Measurements from ENCODE around the gene CACNB3.

CACNB3 gene

GRCh38 chr12:48782457-48783395 is 35.6 kb upstream of the CACNB3 start:
- Mint-ChIP-seq H3K27ac (no peak overlapping the region), H3K36me3 (no peaks in the 10 kb centered on the region), H3K4me1 (peaks cover 6% of the 10 kb centered on the region), H3K27me3 (peaks cover 53% of the 10 kb centered on the region), H3K9me3 (no peaks in the 10 kb centered on the region), H3K4me3 (no peak overlapping the region)
- ATAC-seq: no peak

GRCh38 chr12:48783432-48783831 is 34.9 kb upstream of the CACNB3 start:
- Mint-ChIP-seq H3K4me3 (no peak overlapping the region), H3K36me3 (no peaks in the 10 kb centered on the region), H3K27me3 (peaks cover 60% of the 10 kb centered on the region), H3K9me3 (no peaks in the 10 kb centered on the region), H3K27ac (no peak overlapping the region), H3K4me1 (peaks cover 10% of the 10 kb centered on the region)
- ATAC-seq: no peak

- peaks cover 82% of the 10 kb centered on the region for H3K27me3 Mint-ChIP-seq
- H3K4me3 Mint-ChIP-seq: no peak overlapping the region
- no peak for ATAC-seq
- H3K36me3 Mint-ChIP-seq: no peaks in the 10 kb centered on the region
- H3K4me1 Mint-ChIP-seq: peaks cover 18% of the 10 kb centered on the region
- H3K9me3 Mint-ChIP-seq: no peaks in the 10 kb centered on the region
- H3K27ac Mint-ChIP-seq: no peak overlapping the region
Measured at GRCh38 chr12:48786591-48787544, 31.4 kb upstream of the CACNB3 start.

- H3K4me1 Mint-ChIP-seq: peaks cover 18% of the 10 kb centered on the region
- peak overlapping the region; percentile 76 for H3K4me3 Mint-ChIP-seq
- H3K9me3 Mint-ChIP-seq: no peaks in the 10 kb centered on the region
- H3K27me3 Mint-ChIP-seq: peaks cover 73% of the 10 kb centered on the region
- H3K36me3 Mint-ChIP-seq: no peaks in the 10 kb centered on the region
- no peak overlapping the region for H3K27ac Mint-ChIP-seq
- no peak for ATAC-seq
Measured at GRCh38 chr12:48787791-48788523, 30.3 kb upstream of the CACNB3 start.

GRCh38 chr12:48788524-48788853 is 29.8 kb upstream of the CACNB3 start:
- ATAC-seq: peak; percentile 6
- peak overlapping the region; percentile 76 for H3K4me3 Mint-ChIP-seq
- no peaks in the 10 kb centered on the region for H3K9me3 Mint-ChIP-seq
- H3K27ac Mint-ChIP-seq: peak overlapping the region; percentile 54
- H3K27me3 Mint-ChIP-seq: peaks cover 73% of the 10 kb centered on the region
- no peaks in the 10 kb centered on the region for H3K36me3 Mint-ChIP-seq
- H3K4me1 Mint-ChIP-seq: peaks cover 18% of the 10 kb centered on the region

- Mint-ChIP-seq H3K36me3 (no peaks in the 10 kb centered on the region), H3K4me1 (peaks cover 18% of the 10 kb centered on the region), H3K27me3 (peaks cover 67% of the 10 kb centered on the region), H3K4me3 (peak within 1 kb of the TSS; percentile 76), H3K9me3 (no peaks in the 10 kb centered on the region), H3K27ac (peak within 1 kb of the TSS; percentile 54)
- ATAC-seq: peak; percentile 38
Measured at GRCh38 chr12:48788854-48789775, 29.2 kb upstream of the CACNB3 start, which contains the start of gene ADCY6. TSS of gene ADCY6 (minus strand) at chr12:48789089. CDS start at chr12:48783434, 5,655 bp downstream.

- Mint-ChIP-seq H3K27ac (peak overlapping the region; percentile 54), H3K9me3 (no peaks in the 10 kb centered on the region), H3K4me1 (peaks cover 18% of the 10 kb centered on the region), H3K4me3 (peak overlapping the region; percentile 76), H3K36me3 (no peaks in the 10 kb centered on the region), H3K27me3 (peaks cover 59% of the 10 kb centered on the region)
- no peak for ATAC-seq
Measured at GRCh38 chr12:48789858-48790326, 28.4 kb upstream of the CACNB3 start.

- no peak for ATAC-seq
- H3K4me1 Mint-ChIP-seq: peaks cover 16% of the 10 kb centered on the region
- no peak overlapping the region for H3K27ac Mint-ChIP-seq
- peaks cover 24% of the 10 kb centered on the region for H3K27me3 Mint-ChIP-seq
- H3K9me3 Mint-ChIP-seq: no peaks in the 10 kb centered on the region
- no peaks in the 10 kb centered on the region for H3K36me3 Mint-ChIP-seq
- H3K4me3 Mint-ChIP-seq: no peak overlapping the region
Measured at GRCh38 chr12:48793696-48794095, 24.6 kb upstream of the CACNB3 start.

- H3K27ac Mint-ChIP-seq: no peak overlapping the region
- no peak for ATAC-seq
- H3K27me3 Mint-ChIP-seq: peaks cover 14% of the 10 kb centered on the region
- H3K36me3 Mint-ChIP-seq: no peaks in the 10 kb centered on the region
- H3K4me1 Mint-ChIP-seq: peaks cover 5% of the 10 kb centered on the region
- H3K4me3 Mint-ChIP-seq: no peak overlapping the region
- H3K9me3 Mint-ChIP-seq: no peaks in the 10 kb centered on the region
Measured at GRCh38 chr12:48794870-48795269, 23.4 kb upstream of the CACNB3 start.

GRCh38 chr12:48795550-48796455 is 22.5 kb upstream of the CACNB3 start:
- Mint-ChIP-seq H3K4me3 (no peak overlapping the region), H3K27me3 (peaks cover 14% of the 10 kb centered on the region), H3K4me1 (peaks cover 5% of the 10 kb centered on the region), H3K27ac (no peak overlapping the region), H3K36me3 (no peaks in the 10 kb centered on the region), H3K9me3 (no peaks in the 10 kb centered on the region)
- ATAC-seq: peak; percentile 67

- no peak for ATAC-seq
- no peaks in the 10 kb centered on the region for H3K36me3 Mint-ChIP-seq
- peaks cover 14% of the 10 kb centered on the region for H3K27me3 Mint-ChIP-seq
- H3K4me3 Mint-ChIP-seq: no peak overlapping the region
- H3K4me1 Mint-ChIP-seq: peaks cover 5% of the 10 kb centered on the region
- no peaks in the 10 kb centered on the region for H3K9me3 Mint-ChIP-seq
- H3K27ac Mint-ChIP-seq: no peak overlapping the region
Measured at GRCh38 chr12:48796976-48797375, 21.3 kb upstream of the CACNB3 start.

- Mint-ChIP-seq H3K9me3 (no peaks in the 10 kb centered on the region), H3K36me3 (no peaks in the 10 kb centered on the region), H3K4me3 (no peak overlapping the region), H3K4me1 (peaks cover 5% of the 10 kb centered on the region), H3K27ac (no peak overlapping the region), H3K27me3 (peaks cover 21% of the 10 kb centered on the region)
- ATAC-seq: peak; percentile 36
Measured at GRCh38 chr12:48800457-48800856, 17.8 kb upstream of the CACNB3 start.

GRCh38 chr12:48800971-48801370 is 17.3 kb upstream of the CACNB3 start:
- no peak overlapping the region for H3K27ac Mint-ChIP-seq
- no peaks in the 10 kb centered on the region for H3K9me3 Mint-ChIP-seq
- ATAC-seq: peak; percentile 43
- H3K36me3 Mint-ChIP-seq: no peaks in the 10 kb centered on the region
- H3K4me3 Mint-ChIP-seq: no peak overlapping the region
- H3K4me1 Mint-ChIP-seq: peaks cover 1% of the 10 kb centered on the region
- peaks cover 21% of the 10 kb centered on the region for H3K27me3 Mint-ChIP-seq
